SK-N-SH treated with all-trans-retinoic acid at 6 μM for 48 hours (cell line): ENCODE measurements around the gene EML5.

Experiments
- BACH2 ChIP-seq: fragments of 250-450 bp; sonication (Bioruptor Pico); IDR thresholded peaks from 2 replicates; pipeline ENCODE4 v1.9.0; 2021; ENCODE audit warnings: mild to moderate bottlenecking, borderline replicate concordance
- ZNF70 ChIP-seq: fragments of 450-650 bp; formaldehyde crosslinking; IDR thresholded peaks from 2 replicates; pipeline ENCODE4 v1.5.0; 2020; ENCODE audit warnings: mild to moderate bottlenecking, moderate library complexity

DNA sequence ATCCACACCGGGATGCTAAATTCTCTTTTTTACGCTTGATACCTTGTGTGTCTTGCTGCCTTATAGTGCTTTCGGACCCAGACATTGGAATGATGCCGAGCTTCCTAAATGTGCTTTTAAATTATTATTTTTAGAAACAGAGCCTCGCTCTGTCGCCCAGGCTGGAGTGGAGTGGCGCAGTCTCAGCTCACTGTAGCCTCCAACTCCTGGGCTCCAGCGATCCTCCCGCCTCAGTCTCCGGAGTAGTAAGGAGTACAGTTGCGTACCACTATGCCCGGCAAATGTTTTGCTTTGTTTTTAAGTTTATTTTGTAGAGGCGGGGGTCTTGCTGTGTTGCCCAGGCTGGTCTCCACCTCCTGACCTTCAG, 489 bp upstream of the EML5 start:
- no peak for TF ChIP-seq ZNF70 (CRISPR knock-in tag)
- no peak for TF ChIP-seq BACH2 (CRISPR knock-in tag)
